Ishikawa (cell line): ENCODE measurements around the gene HEATR1.

Experiments
- CEBPB ChIP-seq: IDR thresholded peaks from 2 replicates; pipeline ENCODE4 v1.6.1; 2012
- CREB1 ChIP-seq: IDR thresholded peaks from 2 replicates; pipeline ENCODE4 v1.6.1; 2012; ENCODE audit warnings: low read depth
- EP300 ChIP-seq: IDR thresholded peaks from 2 replicates; pipeline ENCODE4 v1.6.1; 2012; ENCODE audit warnings: borderline replicate concordance
- MAX ChIP-seq: IDR thresholded peaks from 2 replicates; pipeline ENCODE4 v1.6.1; 2012
- NFIC ChIP-seq: IDR thresholded peaks from 2 replicates; pipeline ENCODE4 v1.6.1; 2012
- TAF1 ChIP-seq: IDR thresholded peaks from 2 replicates; pipeline ENCODE4 v1.6.1; 2012; ENCODE audit warnings: low read depth, mild to moderate bottlenecking
- ZBTB7A ChIP-seq: IDR thresholded peaks from 2 replicates; pipeline ENCODE4 v1.6.1; 2012; ENCODE audit warnings: low read depth

- TF ChIP-seq EP300 (no peak), NFIC (no peak), MAX (no peak), CREB1 (no peak), TAF1 (no peak), ZBTB7A (no peak), CEBPB (no peak)
Measured at GRCh38 chr1:236590553-236591150, 13.7 kb downstream of the HEATR1 start.
